IMR-90 (cell line): ENCODE results near the gene DNAJC3. TPM values are rescaled to one million over a fixed set of nuclear protein-coding genes. Genes with fewer than 3 reads are reported as not detected.

Experiments
- ATAC-seq: fragments of 200-7000 bp; cut with Tn5 transposase; 2 replicates; pipeline ENCODE4 v1.9.1; 2020; ENCODE audit warnings: low read depth, mild to moderate bottlenecking, moderate library complexity
- BruUV-seq: library from RNA; stranded (reverse); fragments of 400-500 nt; replicated peaks from 2 replicates; lab custom pipeline; 2021; lab: Mats Ljungman, UMichigan
- CTCF ChIA-PET: fragments of 300-600 bp; formaldehyde crosslinking; extraction: SDS; loops from one replicate; lab custom pipeline; 2021; ENCODE audit warnings: antibody characterized with exemption; lab: Yijun Ruan, JAX
- POLR2A ChIA-PET: fragments of 300-600 bp; sonication (Branson Sonifier 250); formaldehyde crosslinking; loops from one replicate; lab custom pipeline; 2022; ENCODE audit warnings: antibody characterized with exemption; ENCODE audit not compliant: unreplicated experiment; lab: Charles Lee
- DNase-seq: peaks from one replicate; pipeline ENCODE4 v3.0.0; 2013
- H2AFZ ChIP-seq: replicated peaks from 2 replicates; pipeline ENCODE3; 2013; ENCODE audit warnings: low read length, mild to moderate bottlenecking; ENCODE audit not compliant: poor library complexity
- H2AK5ac ChIP-seq: 2 replicates; pipeline ENCODE4 v1.6.1; 2013; ENCODE audit warnings: low read depth, low read length, inconsistent platforms
- H2AK9ac ChIP-seq: replicated peaks from 2 replicates; pipeline ENCODE3; 2013; ENCODE audit warnings: mild to moderate bottlenecking, low read depth, low read length, moderate library complexity; ENCODE audit not compliant: poor library complexity
- H2BK120ac ChIP-seq: 2 replicates; pipeline ENCODE4 v1.6.1; 2013; ENCODE audit warnings: low read depth, low read length, inconsistent platforms
- H2BK15ac ChIP-seq: 3 replicates; pipeline ENCODE4 v1.6.1; 2013; ENCODE audit warnings: low read depth, low read length, inconsistent platforms
- H2BK20ac ChIP-seq: 2 replicates; pipeline ENCODE4 v1.6.1; 2013; ENCODE audit warnings: low read depth, mild to moderate bottlenecking, inconsistent platforms, low read length, moderate library complexity
- H2BK5ac ChIP-seq: 2 replicates; pipeline ENCODE4 v1.6.1; 2013; ENCODE audit warnings: mild to moderate bottlenecking, low read depth, low read length, inconsistent platforms; ENCODE audit not compliant: poor library complexity, severe bottlenecking
- H3K14ac ChIP-seq: replicated peaks from 2 replicates; pipeline ENCODE4 v1.6.1; 2013; ENCODE audit warnings: low read depth, low read length, inconsistent platforms
- H3K18ac ChIP-seq: 2 replicates; pipeline ENCODE4 v1.6.1; 2013; ENCODE audit warnings: low read depth, low read length, control low read depth
- H3K23ac ChIP-seq: 2 replicates; pipeline ENCODE4 v1.6.1; 2013; ENCODE audit warnings: low read depth, low read length, inconsistent platforms
- H3K27ac ChIP-seq: 2 replicates; pipeline ENCODE4 v1.5.1; 2013; ENCODE audit warnings: mild to moderate bottlenecking, control low read depth, low read length; ENCODE audit not compliant: insufficient read depth
- H3K27me3 ChIP-seq: 2 replicates; pipeline ENCODE4 v1.6.1; 2013; ENCODE audit warnings: low read length; ENCODE audit not compliant: control insufficient read depth, insufficient read depth
- H3K36me3 ChIP-seq: 2 replicates; pipeline ENCODE4 v1.6.1; 2013; ENCODE audit warnings: low read length, mixed read lengths; ENCODE audit not compliant: control insufficient read depth, insufficient read depth
- H3K4ac ChIP-seq: 2 replicates; pipeline ENCODE4 v1.6.1; 2013; ENCODE audit warnings: low read depth, low read length, inconsistent platforms
- H3K4me1 ChIP-seq: 2 replicates; pipeline ENCODE4 v1.6.1; 2013; ENCODE audit warnings: low read length, mixed read lengths; ENCODE audit not compliant: control insufficient read depth, insufficient read depth
- H3K4me2 ChIP-seq: 2 replicates; pipeline ENCODE4 v1.6.1; 2013; ENCODE audit warnings: low read depth, mild to moderate bottlenecking, control low read depth, low read length, moderate library complexity
- H3K4me3 ChIP-seq: 2 replicates; pipeline ENCODE4 v1.5.1; 2013; ENCODE audit warnings: low read depth, mild to moderate bottlenecking, control low read depth, low read length, moderate library complexity; ENCODE audit not compliant: insufficient read depth
- H3K56ac ChIP-seq: 2 replicates; pipeline ENCODE4 v1.6.1; 2013; ENCODE audit warnings: low read length, inconsistent platforms; ENCODE audit not compliant: insufficient read depth; ENCODE audit errors: extremely low read depth
- H3K79me1 ChIP-seq, 2 experiments: 2 replicates each; pipeline ENCODE4 v1.6.1; 2013; ENCODE audit warnings: low read length in 2 of 2, inconsistent platforms in 1 of 2, low read depth in 1 of 2
- H3K9ac ChIP-seq: 2 replicates; pipeline ENCODE4 v1.6.1; 2013; ENCODE audit warnings: low read depth, low read length, control low read depth
- H3K9me1 ChIP-seq: 2 replicates; pipeline ENCODE4 v1.6.1; 2013; ENCODE audit warnings: low read length, inconsistent platforms; ENCODE audit not compliant: insufficient read depth
- H3K9me3 ChIP-seq: 2 replicates; pipeline ENCODE4 v1.6.1; 2013; ENCODE audit warnings: low read length; ENCODE audit not compliant: control insufficient read depth, insufficient read depth
- H4K20me1 ChIP-seq: 2 replicates; pipeline ENCODE4 v1.6.1; 2013; ENCODE audit warnings: low read length, inconsistent platforms; ENCODE audit not compliant: insufficient read depth
- H4K5ac ChIP-seq: 2 replicates; pipeline ENCODE4 v1.6.1; 2013; ENCODE audit warnings: mild to moderate bottlenecking, low read depth, low read length, control low read depth
- H4K8ac ChIP-seq, 2 experiments: 2 replicates each; pipeline ENCODE4 v1.6.1; 2013; ENCODE audit warnings: low read depth in 2 of 2, low read length in 2 of 2, control low read depth in 1 of 2, inconsistent platforms in 1 of 2
- H4K91ac ChIP-seq: 2 replicates; pipeline ENCODE4 v1.6.1; 2013; ENCODE audit warnings: low read depth, low read length, inconsistent platforms; ENCODE audit not compliant: insufficient read depth
- CHD1 ChIP-seq: IDR thresholded peaks from 2 replicates; pipeline ENCODE4 v1.6.1; 2012; ENCODE audit warnings: low read depth, low read length, improper control_type of control experiment
- MAFK ChIP-seq: IDR thresholded peaks from 2 replicates; pipeline ENCODE4 v1.6.1; 2012; ENCODE audit warnings: low read depth, low read length, improper control_type of control experiment
- NFE2L2 ChIP-seq: fragments of 150-350 bp; IDR thresholded peaks from 2 replicates; pipeline ENCODE4 v1.6.1; 2016; ENCODE audit warnings: low read depth, mild to moderate bottlenecking, low read length
- RAD21 ChIP-seq: IDR thresholded peaks from 2 replicates; pipeline ENCODE4 v1.6.1; 2012; ENCODE audit warnings: low read length, improper control_type of control experiment
- RCOR1 ChIP-seq: IDR thresholded peaks from 2 replicates; pipeline ENCODE4 v1.6.1; 2012; ENCODE audit warnings: mild to moderate bottlenecking, low read length, improper control_type of control experiment; ENCODE audit not compliant: insufficient replicate concordance
- RFX5 ChIP-seq: IDR thresholded peaks from 2 replicates; pipeline ENCODE4 v1.8.0; 2012; ENCODE audit warnings: low read depth, mild to moderate bottlenecking, low read length, moderate library complexity
- WGBS, 2 experiments: methylation state at CpG; one replicate each; pipeline versions ENCODE4 v1.1.5 to v1.1.7; 2013; ENCODE audit warnings: missing lambda C conversion rate in 2 of 2; ENCODE audit not compliant: insufficient read length in 1 of 2; ENCODE audit errors: extremely low coverage in 2 of 2; 5-methylcytosine and 5-hydroxymethylcytosine counted together
- dilution Hi-C: fragments of 300-500 bp; cut with HindIII; formaldehyde crosslinking; loops from one replicate; pipeline ENCODE4 v1.14.3; 2018; ENCODE audit warnings: low sequenced_read_pairs; ENCODE audit not compliant: unreplicated experiment
- in situ Hi-C: fragments of 300-500 bp; cut with MboI; formaldehyde crosslinking; loops from 3 replicates; pipeline ENCODE4 v1.14.3; 2019; ENCODE audit warnings: low sequenced_read_pairs, inconsistent platforms, mixed read lengths
- intact Hi-C: fragments of 100-400 bp; cut with micrococcal nuclease; formaldehyde crosslinking; loops from 2 replicates; pipeline ENCODE4 v1.10.0; 2022
- polyA plus RNA-seq, 3 experiments: library from polyadenylated mRNA; depleted of rRNA; stranded (reverse); fragments of >200 nt; gene quantifications; 2 replicates each; pipeline ENCODE4 v1.2.3, GENCODE V29; 2012; ENCODE audit warnings: low replicate concordance in 1 of 3
- total RNA-seq: library from RNA; depleted of rRNA; stranded (reverse); fragments of >200 nt; gene quantifications from 2 replicates; pipeline ENCODE4 v1.2.3, GENCODE V29; 2012

DNAJC3 gene
- total and polyA plus RNA-seq, 2 of the 4 experiments (the other 2 are of a cell fraction), result 10.7 to 28.5 TPM

GRCh38 chr13:95678967-95679366 lies 2.0 kb downstream of the DNAJC3 start:
- H3K27me3 ChIP-seq, result no peaks in the 10 kb centered on the region

More at GRCh38 chr13:95678967-95679366, 2.0 kb downstream of the DNAJC3 start:
- peaks cover 3 to 48% of the 10 kb centered on the region in 2 experiments; a peak in 3 of 4 replicates for H3K79me1 ChIP-seq
- no peak overlapping the region for H2BK20ac ChIP-seq
- no peak overlapping the region; the same call in 1 of the 2 replicates for H3K23ac ChIP-seq
- intact Hi-C loops, result loop anchor here (10.0 kb wide), 1 partner anchor 96 kb away; no protein-coding TSS in a partner anchor
- H2AFZ ChIP-seq, result no peak overlapping the region
- dilution Hi-C loops, result no loop called here
- peak overlapping the region; percentile 93 for H3K4me2 ChIP-seq
- no peak for TF ChIP-seq NFE2L2
- no peak for TF ChIP-seq CHD1
- no peak for TF ChIP-seq RCOR1
- TF ChIP-seq RAD21, result no peak
- TF ChIP-seq MAFK, result no peak
- no peak for TF ChIP-seq RFX5
- H3K14ac ChIP-seq, result no peak overlapping the region
- no peak overlapping the region for H2BK120ac ChIP-seq
- no peak overlapping the region for H4K5ac ChIP-seq
- no CpG with 5 or more reads among the region's 4 CpGs for WGBS, 2 experiments
- no peak for ATAC-seq
- no peak overlapping the region for H3K56ac ChIP-seq
- in situ Hi-C loops, result no loop called here
- H4K20me1 ChIP-seq, result peaks cover 20% of the 10 kb centered on the region; the same call in 1 of the 2 replicates
- H4K91ac ChIP-seq, result no peak overlapping the region
- DNase-seq, result no peak
- no peak overlapping the region for H3K27ac ChIP-seq
- H3K4me1 ChIP-seq, result peaks cover 2% of the 10 kb centered on the region; the same call in 1 of the 2 replicates
- no peaks in the 10 kb centered on the region for H3K9me3 ChIP-seq
- no peak overlapping the region for H2BK15ac ChIP-seq
- H3K4me3 ChIP-seq, result no peak overlapping the region
- ChIA-PET CTCF (no interaction called here), POLR2A (no interaction called here)
- no peak overlapping the region for H3K18ac ChIP-seq
- H2AK9ac ChIP-seq, result no peak overlapping the region
- no peak overlapping the region for H4K8ac ChIP-seq
- H3K9ac ChIP-seq, result no peak overlapping the region; the same call in 1 of the 2 replicates
- no TSS peak for BruUV-seq
- no peaks in the 10 kb centered on the region for H3K9me1 ChIP-seq
- no peak overlapping the region for H2AK5ac ChIP-seq
- no peaks in the 10 kb centered on the region for H3K36me3 ChIP-seq
- H3K4ac ChIP-seq, result no peak overlapping the region
- H2BK5ac ChIP-seq, result no peak overlapping the region
